Esophagus squamous epithelium (tissue), 4 donors: ENCODE data around the gene XCR1.

Experiments used
- CTCF ChIP-seq, 6 experiments: fragments of 450-650 bp in 4 of 6; fragments of 200-600 bp in 2 of 6; sonication (generic) in 2 of 6; IDR thresholded peaks; one replicate each; pipeline ENCODE4 v1.5.1; 2016 to 2019; ENCODE audit warnings: antibody characterized with exemption in 6 of 6, mild to moderate bottlenecking in 4 of 6, moderate library complexity in 4 of 6
- POLR2A ChIP-seq, 4 donors: fragments of 450-650 bp; IDR thresholded peaks; one replicate each; pipeline ENCODE4 v1.6.1; 2017; ENCODE audit warnings: antibody characterized with exemption in 4 of 4, mild to moderate bottlenecking in 4 of 4, moderate library complexity in 3 of 4

GRCh38 chr3:45968149-45968548 lies 59.1 kb downstream of the XCR1 start:
- TF ChIP-seq CTCF (IDR thresholded peaks at IDR 0.05) (no peak), POLR2A (IDR thresholded peaks at IDR 0.05) (no peak)
